ENCODE measurements around the gene IL21. TPM values are rescaled to one million over a fixed set of nuclear protein-coding genes. Genes with fewer than 3 reads are reported as not detected.

IL21 gene
- polyA plus RNA-seq, 1 experiment = not detected

DNA sequence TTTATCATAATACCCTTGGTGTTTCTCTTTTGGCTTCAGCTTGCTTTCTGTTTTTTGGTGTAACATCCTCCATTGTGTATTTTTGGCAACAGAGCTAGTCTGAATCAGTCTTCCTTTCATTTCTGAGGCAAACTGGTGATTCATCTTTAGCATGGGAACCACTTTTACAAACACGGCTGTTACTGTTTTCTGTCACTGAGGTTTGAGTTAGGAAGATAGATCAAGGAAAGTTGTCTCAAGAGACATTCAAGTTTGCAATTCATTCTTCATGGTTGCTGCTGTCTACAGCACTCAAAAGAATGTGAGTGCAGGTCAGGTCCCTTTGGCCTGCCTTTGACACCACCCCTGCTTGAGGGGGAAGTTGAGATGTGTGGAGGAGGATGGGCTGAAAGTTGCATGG lies 36.3 kb downstream of the IL21 start:
- DNase-seq (ENCODE audit: low read depth, low spot score) = peak; percentile 33
- Histone ChIP-seq H3K27me3 (ENCODE audit: control insufficient read depth, insufficient read depth, low read length) (no peaks in the 10 kb centered on the region), H3K4me3 (ENCODE audit: low read depth, low read length) (no peak overlapping the region), H3K9me3 (ENCODE audit: control insufficient read depth, insufficient read depth, low read length) (no peaks in the 10 kb centered on the region; the same call in 1 of the 2 replicates), H3K27ac (ENCODE audit: low read depth, low read length) (no peak overlapping the region)
- ChIA-PET POLR2A (no interaction called here), CTCF (interaction anchor here (0.6 to 2.2 kb wide), 2 partner anchors 122 to 132 kb away, joined by 4 to 7 read pairs; no protein-coding TSS in a partner anchor)
- TF ChIP-seq, protein P1, sequence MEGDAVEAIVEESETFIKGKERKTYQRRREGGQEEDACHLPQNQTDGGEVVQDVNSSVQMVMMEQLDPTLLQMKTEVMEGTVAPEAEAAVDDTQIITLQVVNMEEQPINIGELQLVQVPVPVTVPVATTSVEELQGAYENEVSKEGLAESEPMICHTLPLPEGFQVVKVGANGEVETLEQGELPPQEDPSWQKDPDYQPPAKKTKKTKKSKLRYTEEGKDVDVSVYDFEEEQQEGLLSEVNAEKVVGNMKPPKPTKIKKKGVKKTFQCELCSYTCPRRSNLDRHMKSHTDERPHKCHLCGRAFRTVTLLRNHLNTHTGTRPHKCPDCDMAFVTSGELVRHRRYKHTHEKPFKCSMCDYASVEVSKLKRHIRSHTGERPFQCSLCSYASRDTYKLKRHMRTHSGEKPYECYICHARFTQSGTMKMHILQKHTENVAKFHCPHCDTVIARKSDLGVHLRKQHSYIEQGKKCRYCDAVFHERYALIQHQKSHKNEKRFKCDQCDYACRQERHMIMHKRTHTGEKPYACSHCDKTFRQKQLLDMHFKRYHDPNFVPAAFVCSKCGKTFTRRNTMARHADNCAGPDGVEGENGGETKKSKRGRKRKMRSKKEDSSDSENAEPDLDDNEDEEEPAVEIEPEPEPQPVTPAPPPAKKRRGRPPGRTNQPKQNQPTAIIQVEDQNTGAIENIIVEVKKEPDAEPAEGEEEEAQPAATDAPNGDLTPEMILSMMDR (IDR thresholded peaks at IDR 0.05; ENCODE audit: low read depth, low read length) = no peak

DNA sequence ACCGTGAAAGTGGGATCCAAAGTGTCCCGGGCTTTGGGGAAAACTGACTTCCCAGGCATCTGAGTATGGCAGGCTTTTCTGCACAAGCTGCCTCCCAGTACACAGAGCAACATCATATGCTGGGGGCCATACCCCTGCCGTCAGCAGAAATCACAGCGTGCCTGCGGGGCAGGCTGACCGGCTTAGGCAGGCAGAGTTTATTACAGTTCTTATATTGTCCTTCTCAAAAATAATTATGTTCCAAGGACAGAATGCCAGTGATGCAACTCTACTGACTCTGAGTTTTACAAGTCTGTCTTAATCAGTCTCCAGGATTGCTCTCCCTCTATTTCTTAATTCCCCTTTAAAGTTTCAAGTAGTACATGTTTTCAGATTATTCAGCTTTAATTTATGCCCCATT lies 37.0 kb downstream of the IL21 start:
- DNase-seq (ENCODE audit: low read depth, low spot score) = no peak
- no peaks in the 10 kb centered on the region for H3K27me3 ChIP-seq (ENCODE audit: control insufficient read depth, insufficient read depth, low read length)
- ChIA-PET POLR2A (interaction anchor here (0.7 kb wide), 1 partner anchor 317 kb away, joined by 5 read pairs; no protein-coding TSS in a partner anchor), CTCF (interaction anchor here (2.2 kb wide), 1 partner anchor 133 kb away, joined by 7 read pairs; no protein-coding TSS in a partner anchor)
- TF ChIP-seq, protein P1 (IDR thresholded peaks at IDR 0.05; ENCODE audit: low read depth, low read length) = no peak
- H3K9me3 ChIP-seq (ENCODE audit: control insufficient read depth, insufficient read depth, low read length) = no peaks in the 10 kb centered on the region; the same call in 1 of the 2 replicates
- no peak overlapping the region for H3K27ac ChIP-seq (ENCODE audit: low read depth, low read length)
- H3K4me3 ChIP-seq (ENCODE audit: low read depth, low read length) = no peak overlapping the region

DNA sequence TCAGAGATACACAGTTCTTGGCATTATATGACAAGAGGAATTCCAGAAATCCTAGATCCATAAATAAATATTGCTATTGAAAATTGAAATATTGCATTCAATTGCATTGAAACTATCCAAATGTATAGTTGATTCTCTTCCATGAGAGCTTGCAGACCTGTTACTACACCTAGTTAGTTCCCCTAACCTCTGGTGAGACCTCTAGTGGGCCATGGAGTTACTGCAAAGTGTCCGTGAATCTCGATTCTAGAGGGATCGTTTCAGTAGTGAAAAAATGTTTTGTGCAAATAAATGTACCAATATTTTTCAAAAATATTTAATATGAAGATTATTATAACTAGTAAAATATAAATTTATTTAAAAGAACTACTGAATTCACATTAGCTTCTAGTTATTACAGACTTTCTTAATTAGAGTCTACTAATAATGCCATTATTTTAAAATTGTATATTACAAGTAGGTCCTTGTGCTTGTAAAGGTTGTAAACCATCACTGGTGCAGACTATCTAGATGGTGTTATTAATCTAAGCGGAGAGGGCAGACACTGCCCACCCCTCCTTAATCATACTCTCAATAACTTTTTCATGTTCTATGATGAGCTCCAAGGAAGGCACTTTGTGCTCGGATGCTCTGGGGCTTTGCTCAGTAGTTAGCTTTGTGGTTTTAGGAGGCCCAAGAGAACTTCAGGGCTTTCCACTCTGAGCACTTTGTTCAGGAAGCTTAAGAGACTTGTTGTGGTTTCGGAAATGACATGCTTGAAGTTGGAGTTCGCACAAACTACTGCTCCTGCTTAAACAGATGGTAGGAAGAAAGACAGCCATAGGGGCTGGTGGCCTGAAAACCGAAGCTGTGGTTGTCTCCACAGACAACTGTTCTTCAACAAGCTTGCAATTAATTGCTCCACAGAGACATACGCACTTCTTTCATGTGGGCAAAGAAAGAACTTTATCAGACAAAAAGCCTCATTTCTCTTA lies 42.8 kb downstream of the IL21 start:
- DNase-seq (ENCODE audit: low read depth, low spot score) = no peak
- Histone ChIP-seq H3K9me3 (ENCODE audit: control insufficient read depth, insufficient read depth, low read length) (no peaks in the 10 kb centered on the region), H3K27ac (ENCODE audit: low read depth, low read length) (no peak overlapping the region), H3K27me3 (ENCODE audit: control insufficient read depth, insufficient read depth, low read length) (peaks cover 3% of the 10 kb centered on the region), H3K4me3 (ENCODE audit: low read depth, low read length) (no peak overlapping the region)
- TF ChIP-seq, protein P1 (IDR thresholded peaks at IDR 0.05; ENCODE audit: low read depth, low read length) = peak; percentile 76
- POLR2A ChIA-PET = no interaction called here
- CTCF ChIA-PET = interaction anchor here (0.6 to 4.5 kb wide), 38 partner anchors 10 to 1207 kb away, joined by 3 to 42 read pairs (median 4); partner anchors contain the start of genes BBS12 and BBS7

DNA sequence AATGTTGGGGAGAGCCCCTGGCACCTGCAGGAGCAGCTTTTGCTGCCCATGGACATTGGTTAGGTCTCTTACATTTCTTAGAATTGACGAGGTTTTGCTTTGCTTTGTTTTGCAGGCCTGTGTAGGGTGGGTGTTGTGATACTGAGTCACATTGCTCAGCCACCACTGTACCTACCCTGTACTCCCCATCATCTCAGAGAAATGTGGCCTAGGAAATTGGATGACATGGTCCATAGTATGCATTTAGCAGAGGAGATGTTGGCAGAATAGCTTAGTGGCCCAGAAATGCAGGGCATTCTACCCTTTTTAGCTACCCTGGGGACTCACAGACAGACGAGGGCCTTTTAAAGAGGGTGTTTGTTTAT lies 43.7 kb downstream of the IL21 start:
- Histone ChIP-seq H3K9me3 (ENCODE audit: control insufficient read depth, insufficient read depth, low read length) (no peaks in the 10 kb centered on the region), H3K27ac (ENCODE audit: low read depth, low read length) (no peak overlapping the region), H3K27me3 (ENCODE audit: control insufficient read depth, insufficient read depth, low read length) (peaks cover 3% of the 10 kb centered on the region), H3K4me3 (ENCODE audit: low read depth, low read length) (no peak overlapping the region)
- ChIA-PET CTCF (interaction anchor here (0.6 to 4.5 kb wide), 31 partner anchors 9 to 1206 kb away, joined by 3 to 42 read pairs (median 4); partner anchors contain the start of genes BBS12 and BBS7), POLR2A (no interaction called here)
- no peak for DNase-seq (ENCODE audit: low read depth, low spot score)
- TF ChIP-seq, protein P1 (IDR thresholded peaks at IDR 0.05; ENCODE audit: low read depth, low read length) = no peak

Measured in AG04450 (cell line).